GM19351 (cell line): ENCODE measurements around the gene ITIH6.
"Not testable (repeated sequence)": the region's sequence is repeated elsewhere in the genome, so short reads cannot be mapped to it uniquely, and the experiment has no call there.

Experiments used
- ATAC-seq: cut with Tn5 transposase; IDR thresholded peaks from one replicate; pipeline ENCODE4 v1.9.1; 2021; ENCODE audit warnings: mild to moderate bottlenecking, moderate library complexity; ENCODE audit not compliant: unreplicated experiment

The ITIH6 gene

GRCh38 chrX:54807524-54808108 is 9.6 kb upstream of the ITIH6 start, which contains the start of gene MAGED2:
Gene MAGED2, plus strand, starts transcription at chrX:54807745. Its CDS starts 1,587 bp downstream, at chrX:54809332.
- ATAC-seq, result no peak

- no peak for ATAC-seq
Measured at GRCh38 chrX:54799046-54799445, 991 bp upstream of the ITIH6 start.

GRCh38 chrX:54794795-54795194 is 3.3 kb downstream of the ITIH6 start:
- ATAC-seq, result no peak

- no peak for ATAC-seq
Measured at GRCh38 chrX:54794028-54794427, 4.0 kb downstream of the ITIH6 start.

GRCh38 chrX:54789405-54789804 is 8.7 kb downstream of the ITIH6 start:
- ATAC-seq, result not testable (repeated sequence)

- no peak for ATAC-seq
Measured at GRCh38 chrX:54788446-54788845, 9.6 kb downstream of the ITIH6 start.

- ATAC-seq, result peak; percentile 69
Measured at GRCh38 chrX:54786967-54787366, 11.1 kb downstream of the ITIH6 start.

GRCh38 chrX:54785901-54786300 is 12.2 kb downstream of the ITIH6 start:
- no peak for ATAC-seq

- ATAC-seq, result no peak
Measured at GRCh38 chrX:54776987-54777672, 20.9 kb downstream of the ITIH6 start.

GRCh38 chrX:54776061-54776460 is 22.0 kb downstream of the ITIH6 start:
- no peak for ATAC-seq

- ATAC-seq, result not testable (repeated sequence)
Measured at GRCh38 chrX:54774391-54775094, 23.5 kb downstream of the ITIH6 start.

- ATAC-seq, result no peak
Measured at GRCh38 chrX:54758114-54759055, 39.7 kb downstream of the ITIH6 start.

- no peak for ATAC-seq
Measured at GRCh38 chrX:54754854-54755253, 43.2 kb downstream of the ITIH6 start.

GRCh38 chrX:54748626-54749025 is 49.4 kb downstream of the ITIH6 start:
- ATAC-seq, result no peak

- no peak for ATAC-seq
Measured at GRCh38 chrX:54747733-54748393, 50.2 kb downstream of the ITIH6 start.

GRCh38 chrX:54746928-54747327 is 51.1 kb downstream of the ITIH6 start:
- no peak for ATAC-seq

- ATAC-seq, result no peak
Measured at GRCh38 chrX:54745676-54746075, 52.4 kb downstream of the ITIH6 start.

- ATAC-seq, result not testable (repeated sequence)
Measured at GRCh38 chrX:54738567-54738966, 59.5 kb downstream of the ITIH6 start.

GRCh38 chrX:54736298-54736942 is 61.6 kb downstream of the ITIH6 start:
- not testable (repeated sequence) for ATAC-seq

- ATAC-seq, result no peak
Measured at GRCh38 chrX:54721424-54721823, 76.6 kb downstream of the ITIH6 start.
